Hematopoietic multipotent progenitor cell treated with erythropoietin and hydrocortisone succinate and interleukin-3 and kit ligand, for 17 days (in vitro differentiated cells): Measurements from ENCODE around the gene MOCOS.

Source experiments
- DNase-seq: peaks from one replicate; pipeline ENCODE4 v3.0.0-alpha.2; 2015; ENCODE audit warnings: low spot score

MOCOS gene

DNA sequence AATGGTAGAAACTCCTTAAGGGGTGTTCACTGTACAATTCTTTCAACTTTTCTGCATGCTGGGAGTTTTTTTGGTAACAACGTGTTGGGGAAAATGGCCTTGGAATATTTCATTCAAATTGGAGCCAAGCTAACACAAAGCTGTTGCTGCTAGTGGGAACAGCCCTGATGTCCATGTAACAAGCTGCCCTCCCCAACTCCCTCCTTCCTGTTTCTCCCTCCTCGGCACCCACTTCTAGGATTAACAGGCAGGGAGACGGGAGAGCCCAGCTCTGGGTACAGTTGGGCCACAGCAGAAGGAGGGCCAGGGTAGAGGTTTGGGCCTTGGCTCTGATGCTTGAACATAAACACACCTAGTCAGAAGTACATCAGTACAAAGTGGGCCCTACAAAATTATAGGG is 9.4 kb upstream of the MOCOS start:
- DNase-seq: no peak

DNA sequence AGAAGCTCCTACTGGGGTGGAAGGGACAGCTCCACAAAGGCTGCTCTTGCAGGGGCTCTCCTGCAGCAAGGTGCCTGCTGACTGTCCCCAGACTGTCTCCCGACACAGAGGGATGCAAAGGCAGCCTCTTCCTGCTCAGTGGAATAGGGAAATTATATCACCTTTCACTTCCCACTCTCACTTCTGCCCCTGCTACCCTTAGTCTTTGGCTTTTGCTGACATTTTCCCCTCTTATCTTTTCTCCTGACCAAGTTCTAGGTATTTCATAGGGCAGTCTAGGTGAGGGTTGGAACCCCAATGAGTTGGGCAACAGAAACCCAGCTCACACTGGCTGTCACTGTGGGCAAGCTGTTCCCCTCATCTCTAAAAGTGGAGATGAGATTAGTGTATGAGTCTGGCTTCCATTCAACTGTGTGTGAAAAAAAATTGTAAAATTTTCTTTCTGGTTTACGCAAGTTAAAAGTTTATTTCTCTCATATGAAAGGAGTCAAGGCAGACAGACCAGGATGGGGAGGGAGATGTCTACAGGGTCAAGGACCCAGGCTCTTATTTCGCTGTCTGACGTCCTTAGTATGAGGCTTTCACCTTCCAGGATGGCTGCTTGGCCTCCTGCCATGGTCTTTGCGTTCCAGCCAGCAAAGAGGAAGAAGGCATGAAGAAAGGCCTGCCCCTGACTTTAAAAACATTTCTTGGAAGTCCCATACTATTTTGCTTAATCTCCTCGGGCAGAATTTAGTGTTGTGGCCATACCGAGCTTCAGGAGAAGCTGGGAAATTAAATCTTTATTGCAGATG is 7.5 kb upstream of the MOCOS start:
- DNase-seq: no peak

DNA sequence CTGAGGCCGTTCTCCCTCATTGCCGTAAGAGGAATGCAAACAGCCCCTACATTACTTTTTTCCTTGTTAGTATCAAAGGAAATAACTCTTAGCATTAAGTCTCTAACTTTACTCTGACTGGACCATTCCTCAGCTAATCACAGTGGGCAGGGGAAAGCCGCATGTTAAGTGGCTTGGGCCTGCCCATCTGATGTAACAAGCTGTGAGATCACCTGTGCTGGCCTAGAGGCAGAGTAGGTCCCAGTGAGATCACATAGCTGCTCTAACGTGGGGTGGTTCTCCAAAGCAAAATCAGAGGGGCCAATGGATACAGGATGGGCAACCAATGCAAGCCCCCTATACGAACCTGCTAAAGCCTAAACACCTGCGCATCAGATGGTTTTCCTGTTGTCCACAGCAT is 5.9 kb upstream of the MOCOS start:
- DNase-seq: no peak

DNA sequence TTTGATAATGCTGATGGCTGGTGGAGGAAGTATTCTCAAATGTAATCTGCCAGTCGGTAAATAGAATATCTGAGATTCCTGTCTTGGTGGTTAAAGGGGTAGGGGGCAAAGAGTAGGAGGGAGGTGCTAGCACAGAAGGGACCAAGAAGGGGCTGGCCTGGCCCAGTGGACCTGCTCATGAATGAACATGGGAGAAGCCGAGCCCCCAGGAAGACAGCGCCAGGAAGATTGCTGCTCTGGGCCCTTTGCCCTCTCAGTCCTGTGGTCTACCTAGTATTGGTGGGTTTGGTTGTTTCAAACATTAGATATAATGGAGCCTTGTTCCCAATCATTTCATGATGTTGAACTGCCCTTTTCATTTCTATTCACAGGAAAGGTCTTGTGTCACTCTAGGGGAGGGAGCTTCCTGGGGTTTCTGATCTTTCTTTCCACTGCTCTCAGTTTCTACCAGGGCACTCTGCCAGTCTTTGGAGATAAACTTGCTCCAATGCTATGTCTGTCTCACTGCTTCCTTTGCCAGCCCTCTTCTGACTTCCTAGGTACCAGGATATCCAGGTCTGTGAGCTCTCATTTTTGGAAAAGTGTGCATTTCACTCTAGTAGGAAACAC is 5.3 kb upstream of the MOCOS start:
- DNase-seq: no peak

DNA sequence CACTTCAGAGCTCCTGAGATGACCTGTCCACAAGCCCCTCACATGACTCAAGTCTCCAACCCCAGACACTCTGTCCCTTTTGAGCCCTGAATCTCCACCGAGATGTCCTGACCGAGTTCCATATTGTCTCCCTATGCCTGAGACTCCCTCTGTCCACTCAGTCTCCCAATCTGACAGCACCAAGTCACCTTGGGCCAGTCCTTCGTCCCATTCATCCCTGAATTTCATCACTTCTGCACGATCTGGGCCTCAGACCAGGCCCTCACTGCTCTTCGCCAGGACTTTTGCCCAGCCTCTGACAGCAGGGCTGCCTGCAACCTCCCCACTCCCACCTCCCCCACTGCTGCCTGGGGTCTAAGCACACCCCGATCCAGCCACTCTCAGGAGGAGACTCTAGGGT is 4.3 kb upstream of the MOCOS start:
- DNase-seq: no peak

DNA sequence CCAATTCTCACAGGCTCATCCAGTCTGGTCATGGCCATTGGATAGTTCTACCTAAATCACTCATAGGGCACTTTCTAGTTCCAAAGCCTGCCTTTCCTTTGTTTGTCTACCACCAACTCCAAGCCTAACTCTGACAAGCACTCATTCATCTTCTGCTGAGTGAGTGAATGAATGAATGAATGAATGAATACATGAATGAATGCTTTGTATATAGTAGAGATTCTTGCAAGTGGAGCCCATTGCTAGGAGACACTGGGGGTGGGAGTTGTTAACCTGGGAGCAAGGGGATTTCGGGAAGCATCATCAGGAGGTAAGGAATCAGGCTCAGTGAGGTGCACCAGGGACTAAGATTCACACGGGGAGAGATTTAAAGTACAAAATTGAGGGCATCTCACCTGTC is 3.3 kb upstream of the MOCOS start:
- no peak for DNase-seq

DNA sequence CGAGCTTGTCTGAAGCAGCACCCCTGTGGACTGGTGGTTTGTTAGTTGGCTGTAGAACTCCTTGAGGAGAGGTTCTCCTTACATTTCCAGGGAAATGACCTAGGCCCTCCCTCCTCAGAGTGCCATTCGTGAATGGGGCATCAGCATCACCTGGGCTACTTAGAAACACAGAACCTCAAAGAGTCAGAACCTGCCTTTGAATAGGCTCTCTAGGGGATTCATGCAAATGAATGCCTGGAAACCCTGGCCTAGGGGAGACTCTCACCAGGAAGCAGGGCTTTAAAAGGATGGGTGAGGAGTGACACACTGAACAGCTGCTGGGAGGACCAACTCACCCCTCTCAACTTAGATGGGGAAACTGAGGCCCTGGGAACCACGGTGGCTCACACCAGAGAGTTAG is 2.1 kb upstream of the MOCOS start:
- no peak for DNase-seq

DNA sequence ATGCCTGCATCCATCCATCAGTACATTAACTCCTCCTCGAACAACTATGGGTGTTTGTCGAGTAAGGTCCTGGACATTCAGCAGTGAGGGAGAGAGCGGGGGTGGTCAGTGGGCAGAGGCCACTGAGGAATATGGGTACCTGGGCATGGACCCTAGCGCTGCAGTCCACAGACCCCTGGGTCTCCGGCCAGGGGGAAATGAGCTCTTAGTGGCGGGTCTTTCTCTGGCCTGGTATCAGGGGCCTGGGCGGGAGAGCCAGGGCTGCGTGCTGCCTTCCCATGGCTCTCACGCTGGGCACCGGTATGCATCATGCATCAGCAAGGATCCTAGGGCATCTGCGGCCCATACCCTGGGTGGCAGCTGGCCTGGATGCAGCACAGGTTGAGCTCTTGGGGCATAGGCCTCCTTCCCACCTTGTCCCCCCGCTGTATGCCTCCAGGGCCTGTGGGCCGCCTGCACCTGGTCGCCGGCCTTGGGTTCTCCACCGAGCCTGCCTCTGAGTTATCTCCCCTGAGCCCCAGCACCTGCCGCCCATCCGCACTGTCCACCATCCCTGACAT is 1.3 kb upstream of the MOCOS start:
- no peak for DNase-seq

DNA sequence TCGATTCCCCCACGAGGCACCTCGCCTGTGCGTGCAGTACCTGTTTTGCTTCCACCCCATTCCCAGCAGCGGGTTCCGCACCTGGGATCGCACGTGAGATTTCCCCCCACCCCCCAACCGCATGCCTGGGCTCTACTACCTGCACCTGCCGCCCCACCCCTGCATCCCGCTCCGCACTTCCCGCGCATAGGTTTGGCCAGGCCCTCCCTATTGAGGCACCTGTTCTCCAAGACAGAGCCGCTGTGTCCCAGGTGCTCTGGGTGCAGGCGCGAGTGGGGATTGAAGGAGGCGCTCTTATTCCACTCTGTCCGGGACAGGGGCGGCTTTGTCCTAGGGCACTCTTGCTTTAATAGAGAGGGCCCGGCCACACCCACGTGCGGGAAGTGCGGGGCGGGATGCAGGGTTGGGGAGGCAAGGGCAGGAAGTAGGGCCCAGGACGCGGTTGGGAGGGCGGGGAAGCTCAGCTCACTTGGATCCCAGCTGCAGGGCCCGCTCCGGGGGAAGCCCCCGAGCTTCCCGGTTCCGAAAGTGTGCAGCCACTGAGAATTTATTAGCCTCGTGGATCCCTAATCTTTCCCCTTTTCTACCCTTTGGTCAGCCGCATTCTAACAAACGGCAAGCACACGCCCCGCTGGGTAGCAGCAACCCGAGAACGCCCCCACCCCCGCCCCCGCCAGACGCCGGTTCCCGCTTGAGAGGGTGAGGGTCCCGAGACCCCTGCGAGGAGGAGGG is 670 bp upstream of the MOCOS start:
- DNase-seq: no peak

DNA sequence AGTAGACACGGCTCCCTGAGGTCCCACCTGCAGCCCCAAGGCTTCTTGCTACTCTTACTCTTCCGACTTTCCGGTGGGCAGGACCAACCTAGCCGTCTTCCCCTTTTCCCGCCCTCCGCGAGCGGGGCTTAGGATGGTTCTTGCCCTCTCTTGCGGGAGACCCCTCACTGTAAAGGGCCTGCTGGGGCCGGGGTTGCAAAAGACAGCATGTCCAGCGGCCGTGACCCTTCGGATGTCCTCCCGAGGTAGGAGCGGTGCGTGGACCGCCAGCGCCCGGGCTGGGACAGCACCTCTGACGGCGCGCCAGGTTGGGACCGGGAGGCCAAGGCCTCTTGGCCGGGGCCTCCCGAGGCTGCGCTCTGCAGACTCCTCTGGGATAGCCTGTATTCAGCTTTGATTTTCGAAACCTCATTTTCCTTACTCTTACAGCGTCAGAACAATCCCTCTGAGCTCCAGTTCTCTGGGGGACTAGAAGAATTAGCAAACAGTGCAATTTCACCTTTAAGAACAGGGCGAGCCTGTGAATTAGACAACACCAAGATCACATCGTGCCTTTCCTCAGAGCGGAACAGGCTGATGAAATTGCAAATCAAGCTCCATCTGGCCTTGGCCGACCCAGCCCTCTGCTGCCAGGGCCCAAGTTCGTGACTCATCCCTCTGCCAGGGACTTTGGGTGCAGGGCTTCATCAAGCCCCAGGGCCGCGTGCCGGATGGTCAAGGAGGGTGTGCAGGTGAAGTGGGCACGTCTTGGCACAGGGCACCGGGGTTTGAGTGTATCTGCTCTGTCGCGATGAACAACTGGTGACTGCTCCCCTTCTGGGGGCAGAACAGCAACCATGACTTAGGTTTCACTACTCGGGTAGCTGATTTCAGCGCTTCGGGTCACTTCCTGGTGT is 777 bp downstream of the MOCOS start:
- DNase-seq: no peak

DNA sequence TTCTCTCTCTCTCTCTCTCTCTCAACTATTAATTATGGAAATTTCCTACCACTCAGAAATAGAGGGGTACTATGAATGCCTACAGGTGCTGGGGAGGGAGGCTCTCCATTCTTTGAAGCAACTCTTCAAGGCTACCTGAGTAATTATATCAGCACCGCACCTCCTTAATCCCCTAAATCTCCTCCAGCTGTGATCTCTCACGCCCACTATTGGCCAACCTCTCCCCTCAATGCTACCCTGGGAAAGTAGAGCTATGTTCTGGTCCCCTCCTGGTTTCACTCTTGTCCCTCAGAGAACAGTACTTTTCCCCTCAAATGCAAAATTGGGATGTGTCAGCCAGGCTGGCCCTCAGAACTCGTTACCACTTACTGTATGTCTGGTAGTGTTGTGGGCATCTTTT is 1.6 kb downstream of the MOCOS start:
- no peak for DNase-seq

DNA sequence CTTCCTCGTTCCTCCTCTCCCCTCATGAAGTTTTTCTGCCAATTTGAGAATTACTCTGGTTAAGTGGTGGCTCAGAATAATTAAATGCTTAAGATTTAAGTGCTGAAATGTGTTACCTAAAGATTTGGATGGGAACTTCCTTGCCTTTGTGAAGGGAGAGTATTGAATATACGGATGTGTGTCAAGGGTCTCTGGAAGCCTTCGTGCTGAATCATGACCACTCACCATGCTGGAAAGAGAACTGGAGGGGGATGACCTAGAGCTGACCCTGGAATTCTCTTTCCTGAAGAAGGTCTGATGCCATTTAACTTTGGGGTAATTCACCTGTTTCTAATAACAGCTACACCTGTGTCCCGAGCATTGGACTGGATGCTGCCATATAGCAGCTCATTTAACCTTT is 2.2 kb downstream of the MOCOS start:
- DNase-seq: no peak

DNA sequence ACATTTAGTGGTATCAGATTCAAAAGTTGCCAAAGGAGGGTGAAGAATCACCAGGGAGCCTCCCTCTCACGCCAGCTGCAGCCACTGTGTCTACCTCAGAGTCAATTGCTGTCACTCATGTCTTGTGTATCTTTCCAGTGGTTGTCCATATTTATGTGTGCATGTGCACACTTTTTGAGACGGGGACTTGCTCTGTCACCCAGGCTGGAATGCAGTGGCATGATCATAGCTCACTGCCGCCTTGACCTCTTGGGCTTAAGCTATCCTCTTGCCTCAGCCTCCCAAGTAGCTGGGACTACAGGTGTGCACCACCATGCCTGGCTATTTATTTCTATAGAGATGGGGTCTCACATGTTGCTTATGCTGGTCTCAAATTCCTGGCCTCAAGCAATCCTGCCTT is 4.0 kb downstream of the MOCOS start:
- no peak for DNase-seq

DNA sequence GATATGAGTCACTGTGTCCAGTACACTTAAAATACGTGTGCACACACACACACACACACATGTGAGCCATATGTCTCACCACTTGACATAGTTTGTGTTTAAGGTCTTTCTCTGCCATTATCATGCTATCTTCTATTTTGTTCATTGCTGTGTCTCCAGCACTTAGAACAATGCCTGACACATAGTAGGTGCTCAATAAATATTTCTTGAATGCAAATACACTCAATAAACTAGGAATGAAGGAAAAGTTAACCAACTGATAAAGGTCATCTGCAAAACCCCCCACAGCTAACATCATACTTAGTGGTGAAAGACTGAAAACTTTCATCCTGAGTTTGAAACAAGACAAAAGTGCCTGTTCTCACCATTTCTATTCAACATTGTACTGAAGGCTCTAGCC is 4.4 kb downstream of the MOCOS start:
- DNase-seq: no peak

DNA sequence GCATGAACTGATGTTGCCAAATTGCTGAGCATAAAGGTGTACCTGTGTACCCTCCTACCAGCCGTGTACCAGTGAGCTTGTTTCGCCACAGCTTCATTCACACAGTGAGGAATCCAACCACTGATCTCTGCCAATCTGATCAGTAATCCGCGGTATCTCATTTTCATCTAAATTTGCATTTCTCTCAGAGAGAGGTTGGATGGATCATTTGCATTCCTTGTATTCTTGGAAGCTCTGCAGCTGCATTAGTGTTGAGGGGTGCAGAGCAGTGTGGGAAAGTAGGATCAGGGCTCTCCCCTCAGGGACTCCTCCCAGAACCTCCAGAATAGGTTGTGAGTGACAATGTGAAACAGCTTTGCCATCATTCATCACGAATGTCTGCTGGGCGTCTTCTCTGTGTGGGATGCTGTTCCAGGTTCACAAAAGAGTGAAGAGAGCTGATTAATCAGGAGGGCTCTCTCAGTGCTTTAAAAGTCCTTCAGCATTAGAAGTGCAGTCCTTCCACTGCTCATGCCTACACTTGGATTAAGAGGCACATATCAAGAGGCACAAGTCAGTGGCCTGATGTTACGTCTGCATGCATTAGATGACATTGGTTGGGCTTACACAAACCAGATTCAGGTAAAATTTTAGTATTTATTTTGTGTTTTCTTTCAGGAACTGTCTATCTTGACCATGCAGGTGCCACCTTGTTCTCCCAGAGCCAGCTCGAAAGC is 7.5 kb downstream of the MOCOS start:
- DNase-seq: no peak

DNA sequence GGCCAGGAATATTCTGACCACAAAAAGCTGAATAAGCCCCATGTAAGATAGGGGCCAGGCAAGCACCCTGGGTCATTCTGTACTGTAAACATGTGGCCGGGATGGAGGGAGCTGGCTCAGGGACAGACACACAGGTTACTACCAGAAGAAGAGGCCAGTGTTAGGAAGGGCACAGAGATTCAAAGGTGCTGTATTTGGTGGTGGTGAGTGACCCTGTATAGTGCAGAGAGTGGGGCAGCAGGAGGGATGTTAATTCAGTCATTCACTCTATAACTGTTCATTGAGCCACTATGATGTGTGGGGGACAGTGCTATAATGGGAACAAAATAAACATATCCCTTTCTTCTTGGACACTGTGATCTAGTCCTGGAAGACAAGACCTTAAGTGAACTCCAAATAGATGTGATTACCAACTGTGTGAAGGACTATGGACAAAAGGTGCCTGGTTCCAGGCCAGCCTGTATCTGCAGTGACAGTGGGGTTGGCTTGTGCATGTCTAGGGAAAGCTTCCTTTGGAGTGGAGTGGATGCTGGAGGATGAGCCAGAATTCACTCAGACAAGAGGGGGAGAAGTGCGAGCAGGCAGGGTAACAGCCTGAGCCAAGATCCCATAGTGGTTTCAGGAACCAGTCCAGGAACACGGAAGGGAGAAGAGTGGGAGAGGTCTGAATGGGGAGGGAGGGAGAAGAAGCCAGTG is 8.3 kb downstream of the MOCOS start:
- DNase-seq: no peak

DNA sequence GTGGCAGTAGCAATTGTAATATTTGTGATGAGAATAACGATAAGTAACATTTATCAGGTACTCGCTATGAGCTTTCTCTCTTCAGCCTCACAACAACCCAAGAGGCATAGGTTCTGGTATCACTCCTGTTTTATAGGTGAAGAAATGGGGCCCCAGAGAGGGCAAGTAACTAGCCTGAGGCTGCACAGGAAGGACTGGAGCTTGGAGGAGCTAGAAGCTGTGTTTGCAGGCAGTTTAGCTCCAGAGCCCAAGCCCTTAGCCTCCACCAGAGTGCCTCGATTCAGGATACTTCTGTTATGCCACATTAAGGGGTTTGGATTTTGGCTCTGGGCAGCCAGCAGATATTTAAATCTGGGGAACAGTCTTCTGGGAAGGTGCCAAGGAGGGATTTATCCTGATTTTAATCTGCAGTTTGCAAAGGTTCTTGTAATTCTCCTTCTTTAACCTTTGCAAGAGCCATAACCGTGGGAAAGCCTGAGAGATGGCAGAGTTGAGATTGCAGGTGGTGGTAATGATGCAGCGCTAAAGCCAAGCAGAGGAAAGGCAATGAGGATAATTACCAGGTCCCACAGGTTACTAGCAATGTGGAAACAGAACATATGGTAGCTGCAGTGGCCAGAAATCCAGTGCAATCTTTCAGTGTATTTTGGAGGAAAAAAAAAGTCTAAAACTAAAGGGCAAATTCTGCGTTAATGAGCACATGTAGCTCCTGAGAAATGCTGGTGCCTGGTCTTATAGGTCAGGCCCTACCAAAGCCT is 9.1 kb downstream of the MOCOS start:
- no peak for DNase-seq

DNA sequence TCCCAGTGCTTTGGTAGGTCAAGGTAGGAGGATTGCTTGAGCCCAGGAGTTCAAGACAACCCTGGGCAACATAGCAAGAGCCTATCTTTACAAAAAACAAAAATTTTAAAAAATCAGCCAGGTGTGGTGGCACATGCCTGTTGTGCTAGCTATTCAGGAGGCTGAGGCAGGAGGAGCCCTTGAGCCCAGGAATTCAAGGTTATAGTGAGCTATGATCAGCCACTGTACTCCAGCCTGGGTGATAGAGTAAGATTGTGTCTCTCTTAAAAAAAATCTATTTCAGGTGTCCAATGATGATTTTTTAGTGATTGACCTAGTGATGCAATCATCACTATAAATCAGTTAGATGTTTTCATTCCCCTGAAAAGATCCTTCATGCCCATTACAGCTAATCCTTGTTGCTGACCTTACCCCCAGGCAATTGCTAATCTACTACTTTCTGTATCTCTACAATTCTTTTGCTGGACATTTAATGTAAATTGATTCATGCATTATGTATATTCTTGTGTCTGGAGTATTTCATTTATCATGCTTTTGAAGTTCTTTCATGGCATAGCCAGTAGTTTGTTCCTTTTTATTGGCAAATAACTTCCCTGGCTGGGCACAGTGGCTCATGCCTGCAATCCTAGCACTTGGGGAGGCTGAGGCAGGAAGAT is 10.3 kb downstream of the MOCOS start:
- DNase-seq: no peak

DNA sequence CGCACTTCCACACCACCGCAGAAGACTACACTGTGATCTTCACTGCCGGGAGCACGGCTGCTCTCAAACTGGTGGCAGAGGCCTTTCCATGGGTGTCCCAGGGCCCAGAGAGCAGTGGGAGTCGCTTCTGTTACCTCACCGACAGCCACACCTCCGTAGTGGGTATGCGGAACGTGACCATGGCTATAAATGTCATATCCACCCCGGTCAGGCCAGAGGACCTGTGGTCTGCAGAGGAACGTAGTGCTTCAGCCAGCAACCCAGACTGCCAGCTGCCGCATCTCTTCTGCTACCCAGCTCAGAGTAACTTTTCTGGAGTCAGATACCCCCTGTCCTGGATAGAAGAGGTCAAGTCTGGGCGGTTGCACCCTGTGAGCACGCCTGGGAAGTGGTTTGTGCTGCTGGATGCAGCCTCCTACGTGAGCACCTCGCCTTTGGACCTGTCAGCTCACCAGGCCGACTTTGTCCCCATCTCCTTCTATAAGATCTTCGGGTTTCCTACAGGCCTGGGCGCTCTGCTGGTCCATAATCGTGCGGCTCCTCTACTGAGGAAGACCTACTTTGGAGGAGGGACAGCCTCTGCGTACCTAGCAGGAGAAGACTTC is 12.5 kb downstream of the MOCOS start:
- DNase-seq: no peak
